ENCODE measurements around the gene BEX3.

Gene BEX3

DNA sequence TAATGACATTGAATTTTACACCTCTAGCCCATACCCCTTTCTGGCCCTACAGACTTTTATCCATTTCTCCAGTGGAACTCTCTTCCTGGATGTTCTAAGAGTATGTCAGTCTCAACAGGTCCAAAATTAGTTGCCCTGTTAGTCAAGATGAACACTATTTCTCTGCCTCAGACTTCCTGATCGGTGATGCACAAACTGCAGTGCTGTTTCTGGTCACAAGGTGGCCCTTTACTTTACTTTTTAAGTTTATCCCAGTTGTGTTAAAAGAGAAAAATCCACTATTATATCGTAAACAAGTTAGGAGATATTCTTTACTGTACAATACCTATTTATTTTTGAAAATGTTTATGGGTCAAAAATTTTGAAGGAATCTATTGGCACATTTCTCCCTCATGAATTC is 33.2 kb upstream of the BEX3 start:
- TF ChIP-seq SIN3A (IDR thresholded peaks at IDR 0.05; ENCODE audit: borderline replicate concordance, insufficient read depth, low read length) (no peak), FOXP2 (optimal IDR thresholded peaks at IDR 0.05; ENCODE audit: borderline replicate concordance, extremely low read depth, extremely low read length, insufficient read depth) (no peak), POLR2AphosphoS5 (IDR thresholded peaks at IDR 0.05; ENCODE audit: low read depth, low read length) (no peak), TAF1 (IDR thresholded peaks at IDR 0.05; ENCODE audit: borderline replicate concordance, insufficient read depth, low read length) (no peak)
- TF ChIP-seq, protein P1, sequence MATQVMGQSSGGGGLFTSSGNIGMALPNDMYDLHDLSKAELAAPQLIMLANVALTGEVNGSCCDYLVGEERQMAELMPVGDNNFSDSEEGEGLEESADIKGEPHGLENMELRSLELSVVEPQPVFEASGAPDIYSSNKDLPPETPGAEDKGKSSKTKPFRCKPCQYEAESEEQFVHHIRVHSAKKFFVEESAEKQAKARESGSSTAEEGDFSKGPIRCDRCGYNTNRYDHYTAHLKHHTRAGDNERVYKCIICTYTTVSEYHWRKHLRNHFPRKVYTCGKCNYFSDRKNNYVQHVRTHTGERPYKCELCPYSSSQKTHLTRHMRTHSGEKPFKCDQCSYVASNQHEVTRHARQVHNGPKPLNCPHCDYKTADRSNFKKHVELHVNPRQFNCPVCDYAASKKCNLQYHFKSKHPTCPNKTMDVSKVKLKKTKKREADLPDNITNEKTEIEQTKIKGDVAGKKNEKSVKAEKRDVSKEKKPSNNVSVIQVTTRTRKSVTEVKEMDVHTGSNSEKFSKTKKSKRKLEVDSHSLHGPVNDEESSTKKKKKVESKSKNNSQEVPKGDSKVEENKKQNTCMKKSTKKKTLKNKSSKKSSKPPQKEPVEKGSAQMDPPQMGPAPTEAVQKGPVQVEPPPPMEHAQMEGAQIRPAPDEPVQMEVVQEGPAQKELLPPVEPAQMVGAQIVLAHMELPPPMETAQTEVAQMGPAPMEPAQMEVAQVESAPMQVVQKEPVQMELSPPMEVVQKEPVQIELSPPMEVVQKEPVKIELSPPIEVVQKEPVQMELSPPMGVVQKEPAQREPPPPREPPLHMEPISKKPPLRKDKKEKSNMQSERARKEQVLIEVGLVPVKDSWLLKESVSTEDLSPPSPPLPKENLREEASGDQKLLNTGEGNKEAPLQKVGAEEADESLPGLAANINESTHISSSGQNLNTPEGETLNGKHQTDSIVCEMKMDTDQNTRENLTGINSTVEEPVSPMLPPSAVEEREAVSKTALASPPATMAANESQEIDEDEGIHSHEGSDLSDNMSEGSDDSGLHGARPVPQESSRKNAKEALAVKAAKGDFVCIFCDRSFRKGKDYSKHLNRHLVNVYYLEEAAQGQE (IDR thresholded peaks at IDR 0.05; ENCODE audit: insufficient read depth in 1 of 2, low read depth in 2 of 2, low read length in 2 of 2) = no peak

DNA sequence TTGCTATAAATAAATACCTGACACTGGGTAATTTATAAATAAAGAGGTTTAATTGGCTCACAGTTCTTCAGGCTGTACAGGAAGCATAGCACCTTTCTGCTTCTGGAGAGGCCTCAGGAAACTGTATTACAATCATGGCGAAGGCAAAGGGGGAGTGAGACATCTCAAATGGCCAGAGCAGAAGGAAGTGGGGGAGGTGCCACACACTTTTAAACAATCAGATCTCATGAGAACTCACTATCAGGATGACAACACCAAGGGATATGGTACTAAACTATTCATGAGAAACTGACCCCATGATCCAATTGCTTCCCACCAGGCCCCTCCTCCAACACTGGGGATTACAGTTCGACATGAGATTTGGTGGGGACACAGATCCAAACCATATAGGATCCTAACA is 31.7 kb upstream of the BEX3 start:
- TF ChIP-seq SIN3A (IDR thresholded peaks at IDR 0.05; ENCODE audit: borderline replicate concordance, insufficient read depth, low read length) = no peak
- no peak for TF ChIP-seq POLR2AphosphoS5 (IDR thresholded peaks at IDR 0.05; ENCODE audit: low read depth, low read length)
- TF ChIP-seq, protein P1 (IDR thresholded peaks at IDR 0.05; ENCODE audit: insufficient read depth in 1 of 2, low read depth in 2 of 2, low read length in 2 of 2) = no peak
- TF ChIP-seq TAF1 (IDR thresholded peaks at IDR 0.05; ENCODE audit: borderline replicate concordance, insufficient read depth, low read length) = no peak
- TF ChIP-seq FOXP2 (optimal IDR thresholded peaks at IDR 0.05; ENCODE audit: borderline replicate concordance, extremely low read depth, extremely low read length, insufficient read depth) = no peak

DNA sequence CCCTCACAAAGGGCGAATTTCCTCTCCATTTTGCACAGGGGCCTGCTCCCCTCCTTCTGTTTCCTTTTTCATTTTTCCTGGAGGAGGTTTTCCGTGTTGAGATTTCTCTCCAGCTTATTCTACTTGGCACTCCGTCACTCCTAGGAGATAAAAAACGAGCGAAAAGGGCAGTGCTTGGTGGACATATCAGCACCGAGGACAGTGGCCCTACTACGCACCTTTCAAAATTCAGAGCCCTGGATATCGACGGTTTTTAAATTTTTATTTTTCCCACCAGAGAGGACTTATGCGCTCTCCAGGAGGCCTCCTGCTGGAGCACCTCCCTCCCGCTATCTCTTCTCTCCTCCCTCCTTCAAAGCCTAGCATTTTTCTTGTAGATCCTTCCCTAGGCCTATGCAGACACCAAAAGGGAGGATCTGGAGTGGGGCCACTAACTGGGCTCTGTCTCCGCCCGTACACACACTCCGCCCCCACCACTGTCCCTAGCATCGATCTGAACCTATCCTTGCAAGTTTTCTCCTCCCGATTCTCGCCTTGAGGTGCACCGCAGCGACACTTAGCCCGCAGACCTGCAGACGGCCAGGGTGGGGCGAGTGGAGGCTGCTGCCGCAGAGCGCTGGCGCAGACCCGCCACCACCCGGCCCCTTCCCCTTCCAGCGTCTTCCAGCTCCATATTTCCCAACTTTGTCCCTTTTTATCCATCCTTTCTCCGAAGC is 28.5 kb upstream of the BEX3 start:
- TF ChIP-seq, protein P1 (IDR thresholded peaks at IDR 0.05; ENCODE audit: insufficient read depth in 1 of 2, low read depth in 2 of 2, low read length in 2 of 2) = peak in 1 of 2 experiments; percentile 67; a peak in 2 of 4 replicates
- no peak for TF ChIP-seq SIN3A (IDR thresholded peaks at IDR 0.05; ENCODE audit: borderline replicate concordance, insufficient read depth, low read length)

DNA sequence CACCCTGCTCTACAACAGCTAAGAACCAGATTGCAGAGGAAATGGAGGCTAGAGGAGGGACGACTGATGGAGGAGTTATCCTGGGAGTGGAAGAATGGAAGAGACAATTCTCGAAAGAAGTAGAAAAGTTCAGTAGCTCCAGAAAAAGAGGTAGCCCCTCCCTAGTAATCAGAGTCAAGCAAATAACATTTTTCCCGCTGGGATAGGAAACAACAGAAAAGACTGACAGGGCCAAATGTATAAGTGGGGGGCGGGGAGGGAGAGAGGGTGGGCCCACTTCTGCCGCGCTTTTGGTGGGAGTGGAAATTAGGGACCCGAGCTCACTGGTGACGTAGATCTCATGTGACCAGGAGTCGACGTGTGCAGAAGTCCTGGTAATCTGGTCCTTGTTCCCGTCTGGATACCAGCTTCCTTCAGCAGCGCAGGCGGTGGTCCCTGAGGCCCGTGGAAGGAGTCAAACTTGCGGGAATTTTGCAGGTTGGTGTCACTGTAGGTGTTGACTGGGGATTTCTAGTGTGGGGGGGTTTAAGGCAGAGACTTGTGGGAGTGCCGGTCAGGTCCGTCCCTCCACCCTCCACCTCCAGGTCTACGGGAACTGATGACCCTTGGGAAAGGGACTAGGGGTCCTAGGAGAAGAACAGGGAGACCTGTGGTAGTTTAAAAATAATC is 20.1 kb upstream of the BEX3 start, which contains the start of gene TCEAL9:
Gene TCEAL9 (plus strand): TSS at position 377 of the 669 bp plus-strand sequence. CDS start 1,179 bp downstream, outside the sequence.
- no peak for TF ChIP-seq SIN3A (IDR thresholded peaks at IDR 0.05; ENCODE audit: borderline replicate concordance, insufficient read depth, low read length)
- no peak for TF ChIP-seq POLR2AphosphoS5 (IDR thresholded peaks at IDR 0.05; ENCODE audit: low read depth, low read length)
- TF ChIP-seq, protein P1 (IDR thresholded peaks at IDR 0.05; ENCODE audit: insufficient read depth in 1 of 2, low read depth in 2 of 2, low read length in 2 of 2) = no peak
- no peak for TF ChIP-seq FOXP2 (optimal IDR thresholded peaks at IDR 0.05; ENCODE audit: borderline replicate concordance, extremely low read depth, extremely low read length, insufficient read depth)
